ENCODE data around the gene USP49. TPM values are rescaled to one million over a fixed set of nuclear protein-coding genes. Genes with fewer than 3 reads are reported as not detected.
A peak's percentile ranks its signal among the peaks of the same experiment; 100 is the strongest.

Gene USP49
- total and polyA plus RNA-seq, 2 of the 13 experiments (the other 11 are each of a cell fraction or from before 2014, with no cell fraction given) = 2.9 to 4.3 TPM

DNA sequence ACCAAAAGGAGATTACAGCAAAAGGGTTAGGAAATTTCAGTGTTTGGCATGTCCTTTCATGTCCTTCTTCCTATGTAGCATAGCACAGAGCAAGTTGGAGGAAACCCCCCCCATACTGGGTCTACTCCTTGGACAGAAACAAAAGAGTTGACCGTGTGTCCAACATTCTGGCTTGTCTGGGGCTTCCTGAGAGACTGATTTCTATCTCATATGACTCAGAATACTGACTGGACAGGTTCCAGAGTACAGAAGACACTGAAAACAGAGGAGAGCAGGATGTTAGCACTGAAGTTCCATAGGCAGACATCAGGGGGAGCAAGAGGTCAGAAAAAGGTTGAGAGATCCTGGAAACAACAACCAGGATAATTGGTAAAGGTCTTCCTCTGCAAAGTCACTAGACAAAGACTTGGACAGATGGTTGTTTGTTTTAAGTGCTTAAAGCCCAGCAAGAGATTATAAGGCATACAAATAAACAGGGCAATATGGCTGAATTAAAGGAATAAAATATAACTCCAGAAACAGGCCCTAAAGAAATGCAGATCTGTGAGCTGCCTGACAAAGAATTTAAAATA, 48.4 kb downstream of the USP49 start (continued):
- TF ChIP-seq, protein P1, sequence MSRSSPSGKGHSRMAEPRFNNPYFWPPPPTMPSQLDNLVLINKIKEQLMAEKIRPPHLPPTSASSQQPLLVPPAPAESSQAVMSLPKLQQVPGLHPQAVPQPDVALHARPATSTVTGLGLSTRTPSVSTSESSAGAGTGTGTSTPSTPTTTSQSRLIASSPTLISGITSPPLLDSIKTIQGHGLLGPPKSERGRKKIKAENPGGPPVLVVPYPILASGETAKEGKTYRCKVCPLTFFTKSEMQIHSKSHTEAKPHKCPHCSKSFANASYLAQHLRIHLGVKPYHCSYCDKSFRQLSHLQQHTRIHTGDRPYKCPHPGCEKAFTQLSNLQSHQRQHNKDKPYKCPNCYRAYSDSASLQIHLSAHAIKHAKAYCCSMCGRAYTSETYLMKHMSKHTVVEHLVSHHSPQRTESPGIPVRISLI (CRISPR knock-in tag; IDR thresholded peaks at IDR 0.05; ENCODE audit: borderline replicate concordance) = no peak
- TF ChIP-seq ZNF143 (CRISPR knock-in tag; IDR thresholded peaks at IDR 0.05) (no peak), ZNF577 (CRISPR knock-in tag; IDR thresholded peaks at IDR 0.05; ENCODE audit: borderline replicate concordance, low read depth) (no peak), ZFP36L1 (CRISPR knock-in tag; IDR thresholded peaks at IDR 0.05) (no peak), NFYB (CRISPR knock-in tag; IDR thresholded peaks at IDR 0.05) (no peak), ZNF441 (CRISPR knock-in tag; IDR thresholded peaks at IDR 0.05; ENCODE audit: borderline replicate concordance) (no peak), CEBPB (IDR thresholded peaks at IDR 0.05; ENCODE audit: borderline replicate concordance, low read depth, low read length) (no peak), ATM (IDR thresholded peaks at IDR 0.05; ENCODE audit: borderline replicate concordance) (no peak), SMC3 (IDR thresholded peaks at IDR 0.05; ENCODE audit: low read length) (peak; percentile 93), ZNF674 (CRISPR knock-in tag; IDR thresholded peaks at IDR 0.05; ENCODE audit: low read depth) (no peak), DMAP1 (CRISPR knock-in tag; IDR thresholded peaks at IDR 0.05) (peak; percentile 61; the same call in 1 of the 2 replicates), ZNF556 (CRISPR knock-in tag; IDR thresholded peaks at IDR 0.05; ENCODE audit: borderline replicate concordance) (peak; percentile 73; the same call in 1 of the 2 replicates), ZNF451 (CRISPR knock-in tag; IDR thresholded peaks at IDR 0.05) (no peak), ZNF501 (CRISPR knock-in tag; IDR thresholded peaks at IDR 0.05) (0 out of 2 replicates have a peak, but pooled peaks have one; percentile 22)
- TF ChIP-seq, protein P2, sequence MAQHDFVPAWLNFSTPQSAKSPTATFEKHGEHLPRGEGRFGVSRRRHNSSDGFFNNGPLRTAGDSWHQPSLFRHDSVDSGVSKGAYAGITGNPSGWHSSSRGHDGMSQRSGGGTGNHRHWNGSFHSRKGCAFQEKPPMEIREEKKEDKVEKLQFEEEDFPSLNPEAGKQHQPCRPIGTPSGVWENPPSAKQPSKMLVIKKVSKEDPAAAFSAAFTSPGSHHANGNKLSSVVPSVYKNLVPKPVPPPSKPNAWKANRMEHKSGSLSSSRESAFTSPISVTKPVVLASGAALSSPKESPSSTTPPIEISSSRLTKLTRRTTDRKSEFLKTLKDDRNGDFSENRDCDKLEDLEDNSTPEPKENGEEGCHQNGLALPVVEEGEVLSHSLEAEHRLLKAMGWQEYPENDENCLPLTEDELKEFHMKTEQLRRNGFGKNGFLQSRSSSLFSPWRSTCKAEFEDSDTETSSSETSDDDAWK (CRISPR knock-in tag; IDR thresholded peaks at IDR 0.05) = no peak
- TF ChIP-seq, protein P3, sequence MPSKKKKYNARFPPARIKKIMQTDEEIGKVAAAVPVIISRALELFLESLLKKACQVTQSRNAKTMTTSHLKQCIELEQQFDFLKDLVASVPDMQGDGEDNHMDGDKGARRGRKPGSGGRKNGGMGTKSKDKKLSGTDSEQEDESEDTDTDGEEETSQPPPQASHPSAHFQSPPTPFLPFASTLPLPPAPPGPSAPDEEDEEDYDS (CRISPR knock-in tag; IDR thresholded peaks at IDR 0.05) = peak; percentile 64
- TF ChIP-seq, protein P4, sequence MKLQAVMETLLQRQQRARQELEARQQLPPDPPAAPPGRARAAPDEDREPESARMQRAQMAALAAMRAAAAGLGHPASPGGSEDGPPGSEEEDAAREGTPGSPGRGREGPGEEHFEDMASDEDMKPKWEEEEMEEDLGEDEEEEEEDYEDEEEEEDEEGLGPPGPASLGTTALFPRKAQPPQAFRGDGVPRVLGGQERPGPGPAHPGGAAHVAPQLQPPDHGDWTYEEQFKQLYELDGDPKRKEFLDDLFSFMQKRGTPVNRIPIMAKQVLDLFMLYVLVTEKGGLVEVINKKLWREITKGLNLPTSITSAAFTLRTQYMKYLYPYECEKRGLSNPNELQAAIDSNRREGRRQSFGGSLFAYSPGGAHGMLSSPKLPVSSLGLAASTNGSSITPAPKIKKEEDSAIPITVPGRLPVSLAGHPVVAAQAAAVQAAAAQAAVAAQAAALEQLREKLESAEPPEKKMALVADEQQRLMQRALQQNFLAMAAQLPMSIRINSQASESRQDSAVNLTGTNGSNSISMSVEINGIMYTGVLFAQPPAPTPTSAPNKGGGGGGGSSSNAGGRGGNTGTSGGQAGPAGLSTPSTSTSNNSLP (IDR thresholded peaks at IDR 0.05; ENCODE audit: low read depth, low read length) = peak; percentile 32; the same call in 1 of the 2 replicates
- TF ChIP-seq, protein P5, sequence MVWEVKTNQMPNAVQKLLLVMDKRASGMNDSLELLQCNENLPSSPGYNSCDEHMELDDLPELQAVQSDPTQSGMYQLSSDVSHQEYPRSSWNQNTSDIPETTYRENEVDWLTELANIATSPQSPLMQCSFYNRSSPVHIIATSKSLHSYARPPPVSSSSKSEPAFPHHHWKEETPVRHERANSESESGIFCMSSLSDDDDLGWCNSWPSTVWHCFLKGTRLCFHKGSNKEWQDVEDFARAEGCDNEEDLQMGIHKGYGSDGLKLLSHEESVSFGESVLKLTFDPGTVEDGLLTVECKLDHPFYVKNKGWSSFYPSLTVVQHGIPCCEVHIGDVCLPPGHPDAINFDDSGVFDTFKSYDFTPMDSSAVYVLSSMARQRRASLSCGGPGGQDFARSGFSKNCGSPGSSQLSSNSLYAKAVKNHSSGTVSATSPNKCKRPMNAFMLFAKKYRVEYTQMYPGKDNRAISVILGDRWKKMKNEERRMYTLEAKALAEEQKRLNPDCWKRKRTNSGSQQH (CRISPR knock-in tag; IDR thresholded peaks at IDR 0.05; ENCODE audit: low read depth) = no peak
